Peyer's patch (tissue), 4 donors: ENCODE measurements around the gene DPP4. TPM values are rescaled to one million over a fixed set of nuclear protein-coding genes. Genes with fewer than 3 reads are reported as not detected.
"Not testable (repeated sequence)": the region's sequence is repeated elsewhere in the genome, so short reads cannot be mapped to it uniquely, and the experiment has no call there.

ENCODE experiments used
- DNase-seq, 3 donors: peaks; one replicate each; pipeline ENCODE4 v3.0.0-alpha.2; 2017 to 2019
- H3K27ac ChIP-seq, 4 donors: fragments of 200-600 bp; sonication (generic); one replicate each; pipeline ENCODE4 v1.5.1; 2016 to 2019
- H3K27me3 ChIP-seq, 2 donors: fragments of 200-600 bp; sonication (generic); one replicate each; pipeline ENCODE4 v1.5.1; 2019
- H3K36me3 ChIP-seq, 3 donors: fragments of 200-600 bp; sonication (generic); one replicate each; pipeline ENCODE4 v1.5.1; 2016 to 2019
- H3K4me1 ChIP-seq, 4 donors: fragments of 200-600 bp; sonication (generic); one replicate each; pipeline ENCODE4 v1.5.1; 2016 to 2019
- H3K4me3 ChIP-seq, 4 donors: fragments of 200-600 bp; sonication (generic); 1 replicate in 3 of 4; 2 replicates in 1 of 4; pipeline ENCODE4 v1.5.1; 2016 to 2019; ENCODE audit warnings: mild to moderate bottlenecking in 1 of 4
- H3K9me3 ChIP-seq, 4 donors: fragments of 200-600 bp; sonication (generic); one replicate each; pipeline ENCODE4 v1.5.1; 2016 to 2019; ENCODE audit warnings: mild to moderate bottlenecking in 1 of 4
- POLR2A ChIP-seq, 2 donors: fragments of 450-650 bp; IDR thresholded peaks; one replicate each; pipeline ENCODE4 v1.5.1; 2017; ENCODE audit warnings: antibody characterized with exemption in 2 of 2, mild to moderate bottlenecking in 2 of 2, moderate library complexity in 2 of 2
- total RNA-seq, 4 donors: library from RNA; depleted of rRNA; stranded (reverse); fragments of >200 nt; gene quantifications; one replicate each; pipeline ENCODE4 v1.1.0, GENCODE V29; 2016
- TF ChIP-seq, protein P1 (sequence below), 6 experiments: fragments of 450-650 bp in 4 of 6; fragments of 200-600 bp in 2 of 6; sonication (generic) in 1 of 6; IDR thresholded peaks; one replicate each; pipeline ENCODE4 v1.5.1; 2017 to 2019; ENCODE audit warnings: antibody characterized with exemption in 6 of 6, mild to moderate bottlenecking in 3 of 6, moderate library complexity in 1 of 6

DPP4 gene
- total RNA-seq, 4 donors from 2014 or later: 17.3 to 447 (median 178) TPM

DNA sequence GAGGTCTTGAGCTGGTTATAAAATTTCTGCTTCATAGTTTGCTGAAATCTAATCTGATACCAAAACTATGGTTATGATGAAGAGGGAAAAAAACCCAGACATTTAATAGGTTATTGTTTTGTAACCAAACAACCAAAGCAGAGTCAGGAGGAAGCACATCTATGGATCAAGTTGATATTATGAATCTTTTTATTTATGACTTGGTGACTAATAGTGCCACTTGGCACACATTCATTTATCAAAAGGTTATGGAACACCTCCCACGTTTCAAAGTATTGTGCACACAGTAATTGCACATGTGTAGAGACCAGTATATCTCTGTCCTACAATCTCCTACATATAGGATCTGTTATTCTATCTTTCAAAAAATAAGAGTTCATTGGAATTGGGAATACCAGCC is 93.0 kb downstream of the DPP4 start:
- H3K4me1 ChIP-seq: peaks cover 0 to 19% (median 0%) of the 10 kb centered on the region in 4 donors
- no peaks in the 10 kb centered on the region for H3K27me3 ChIP-seq
- no peaks in the 10 kb centered on the region for H3K36me3 ChIP-seq
- H3K27ac ChIP-seq: peak overlapping the region in 3 of 4 donors; percentile 38 to 80 (median 79)
- no peak overlapping the region for H3K4me3 ChIP-seq
- no peaks in the 10 kb centered on the region for H3K9me3 ChIP-seq
- no peak for DNase-seq
- TF ChIP-seq, protein P1, sequence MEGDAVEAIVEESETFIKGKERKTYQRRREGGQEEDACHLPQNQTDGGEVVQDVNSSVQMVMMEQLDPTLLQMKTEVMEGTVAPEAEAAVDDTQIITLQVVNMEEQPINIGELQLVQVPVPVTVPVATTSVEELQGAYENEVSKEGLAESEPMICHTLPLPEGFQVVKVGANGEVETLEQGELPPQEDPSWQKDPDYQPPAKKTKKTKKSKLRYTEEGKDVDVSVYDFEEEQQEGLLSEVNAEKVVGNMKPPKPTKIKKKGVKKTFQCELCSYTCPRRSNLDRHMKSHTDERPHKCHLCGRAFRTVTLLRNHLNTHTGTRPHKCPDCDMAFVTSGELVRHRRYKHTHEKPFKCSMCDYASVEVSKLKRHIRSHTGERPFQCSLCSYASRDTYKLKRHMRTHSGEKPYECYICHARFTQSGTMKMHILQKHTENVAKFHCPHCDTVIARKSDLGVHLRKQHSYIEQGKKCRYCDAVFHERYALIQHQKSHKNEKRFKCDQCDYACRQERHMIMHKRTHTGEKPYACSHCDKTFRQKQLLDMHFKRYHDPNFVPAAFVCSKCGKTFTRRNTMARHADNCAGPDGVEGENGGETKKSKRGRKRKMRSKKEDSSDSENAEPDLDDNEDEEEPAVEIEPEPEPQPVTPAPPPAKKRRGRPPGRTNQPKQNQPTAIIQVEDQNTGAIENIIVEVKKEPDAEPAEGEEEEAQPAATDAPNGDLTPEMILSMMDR (IDR thresholded peaks at IDR 0.05): no peak
- TF ChIP-seq POLR2A (IDR thresholded peaks at IDR 0.05): no peak

DNA sequence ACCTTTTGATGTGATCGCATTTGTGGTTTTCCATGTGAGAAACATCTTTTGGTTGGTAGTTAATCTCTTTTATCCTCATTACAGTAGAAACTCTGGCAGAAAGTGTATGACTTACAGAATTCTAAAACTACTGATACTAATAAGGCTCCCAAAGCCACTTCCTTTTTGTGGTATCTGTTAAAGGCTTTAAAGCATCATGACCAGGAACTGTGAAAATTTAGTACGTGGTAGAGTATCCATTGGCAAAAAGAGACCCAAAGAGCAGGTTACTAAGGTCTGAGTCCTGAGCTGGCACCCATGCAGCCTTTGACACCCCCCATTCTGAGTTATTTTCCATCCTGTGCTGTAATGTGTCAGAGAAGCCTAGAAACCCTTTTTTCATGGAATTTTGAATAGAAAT is 94.5 kb downstream of the DPP4 start:
- no peak overlapping the region for H3K27ac ChIP-seq
- H3K36me3 ChIP-seq: no peaks in the 10 kb centered on the region
- no peaks in the 10 kb centered on the region for H3K27me3 ChIP-seq
- H3K4me3 ChIP-seq: no peak overlapping the region
- TF ChIP-seq, protein P1 (IDR thresholded peaks at IDR 0.05): no peak
- no peak for TF ChIP-seq POLR2A (IDR thresholded peaks at IDR 0.05)
- no peaks in the 10 kb centered on the region for H3K9me3 ChIP-seq
- H3K4me1 ChIP-seq: peaks cover 0 to 19% (median 0%) of the 10 kb centered on the region in 4 donors
- no peak for DNase-seq

DNA sequence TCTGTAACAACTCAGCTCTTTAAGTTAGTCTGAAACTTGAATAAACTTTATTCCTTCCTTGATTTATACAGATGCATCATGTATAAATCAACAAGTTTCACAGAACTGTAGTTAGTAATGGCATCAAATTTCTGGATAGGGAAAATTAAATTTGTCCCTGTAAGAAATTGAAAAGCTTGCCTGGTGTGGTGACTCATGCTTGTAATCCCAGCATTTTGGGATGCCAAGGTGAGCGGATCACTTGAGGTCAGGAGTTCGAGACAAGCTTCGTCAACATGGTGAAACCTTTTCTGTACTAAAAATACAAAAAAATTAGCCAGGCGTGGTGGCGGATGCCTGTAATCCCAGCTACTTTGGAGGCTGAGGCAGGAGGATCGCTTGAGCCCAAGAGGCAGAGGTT is 96.1 kb downstream of the DPP4 start:
- not testable (repeated sequence) for H3K36me3 ChIP-seq, H3K4me3 ChIP-seq, H3K27me3 ChIP-seq, DNase-seq, H3K27ac ChIP-seq, H3K9me3 ChIP-seq
- H3K4me1 ChIP-seq: peaks cover 0 to 19% (median 0%) of the 10 kb centered on the region in 4 donors

DNA sequence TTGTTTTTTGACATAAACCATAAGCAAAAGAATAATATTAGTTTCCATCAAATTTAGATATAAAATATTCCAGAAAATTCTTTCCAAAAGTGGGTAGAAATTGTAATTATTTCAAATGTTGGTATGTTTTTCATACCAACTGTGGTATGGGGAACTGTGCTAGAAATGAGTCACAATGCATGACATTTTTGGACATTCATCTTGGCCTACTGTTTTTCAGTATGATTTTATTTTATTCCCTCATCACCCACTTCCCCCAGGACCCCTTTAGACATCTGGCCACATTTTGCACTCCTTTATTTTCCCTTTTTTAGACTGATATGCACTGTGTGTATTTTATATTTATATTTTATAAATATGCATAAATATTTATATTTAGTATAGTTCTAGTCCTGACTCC is 97.1 kb downstream of the DPP4 start:
- Histone ChIP-seq H3K4me1 (peaks cover 0 to 13% (median 0%) of the 10 kb centered on the region in 4 donors), H3K9me3 (no peaks in the 10 kb centered on the region), H3K36me3 (no peaks in the 10 kb centered on the region), H3K27me3 (no peaks in the 10 kb centered on the region), H3K27ac (no peak overlapping the region), H3K4me3 (no peak overlapping the region)
- TF ChIP-seq, protein P1 (IDR thresholded peaks at IDR 0.05): no peak
- no peak for TF ChIP-seq POLR2A (IDR thresholded peaks at IDR 0.05)
- DNase-seq: no peak

DNA sequence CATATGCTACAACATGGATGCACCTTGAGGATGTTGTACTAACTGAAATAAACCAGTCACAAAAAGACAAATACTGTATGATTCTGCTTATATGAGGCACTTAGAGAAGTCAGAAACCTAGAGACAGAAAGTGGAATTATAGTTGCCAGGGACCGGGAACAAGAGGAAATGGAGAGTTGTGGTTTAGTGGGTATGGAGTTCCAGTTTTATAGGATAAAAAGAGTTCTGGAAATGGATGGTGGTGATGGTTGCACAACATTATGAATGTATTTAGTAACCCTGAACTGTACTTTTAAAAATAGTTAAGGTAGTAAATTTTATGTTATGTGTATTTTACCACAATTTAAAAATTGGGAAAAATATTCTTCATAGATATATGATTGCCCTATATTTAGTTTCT is 97.7 kb downstream of the DPP4 start:
- H3K4me1 ChIP-seq: peaks cover 0 to 13% (median 0%) of the 10 kb centered on the region in 4 donors
- H3K4me3 ChIP-seq: no peak overlapping the region
- DNase-seq: no peak
- H3K36me3 ChIP-seq: no peaks in the 10 kb centered on the region
- no peaks in the 10 kb centered on the region for H3K27me3 ChIP-seq
- H3K27ac ChIP-seq: no peak overlapping the region
- no peaks in the 10 kb centered on the region for H3K9me3 ChIP-seq
- TF ChIP-seq, protein P1 (IDR thresholded peaks at IDR 0.05): no peak
- no peak for TF ChIP-seq POLR2A (IDR thresholded peaks at IDR 0.05)

DNA sequence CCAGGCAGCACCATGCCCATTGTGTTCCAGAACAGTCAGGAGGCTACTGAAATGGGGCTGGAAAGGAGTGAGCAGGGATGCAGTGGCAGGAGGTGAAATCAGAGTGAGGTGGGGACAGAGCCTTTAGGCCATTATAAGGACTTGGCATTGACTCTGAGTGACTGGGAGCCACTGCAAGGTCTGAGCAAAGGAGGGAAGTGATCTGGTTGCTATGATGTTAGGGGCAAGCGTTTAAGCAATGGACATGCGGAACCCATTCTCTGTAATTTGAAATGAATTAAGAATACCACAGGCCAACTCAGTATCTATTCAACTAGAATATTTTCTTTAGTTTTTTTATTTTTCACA is 98.2 kb downstream of the DPP4 start:
- Histone ChIP-seq H3K9me3 (no peaks in the 10 kb centered on the region), H3K4me3 (no peak overlapping the region), H3K27me3 (no peaks in the 10 kb centered on the region), H3K27ac (no peak overlapping the region), H3K36me3 (no peaks in the 10 kb centered on the region), H3K4me1 (peaks cover 0 to 13% (median 0%) of the 10 kb centered on the region in 4 donors)
- TF ChIP-seq POLR2A (IDR thresholded peaks at IDR 0.05): no peak
- TF ChIP-seq, protein P1 (IDR thresholded peaks at IDR 0.05): no peak
- DNase-seq: no peak
